HG03066 (cell line): ENCODE data around the gene PPP1R14C.

Source experiments
- ATAC-seq: cut with Tn5 transposase; IDR thresholded peaks from one replicate; pipeline ENCODE4 v1.9.1; 2021; ENCODE audit warnings: low read depth; ENCODE audit not compliant: unreplicated experiment

The PPP1R14C gene

GRCh38 chr6:150142670-150143515 lies at the start of gene PPP1R14C:
TSS of gene PPP1R14C (plus strand) at chr6:150143044. CDS start at chr6:150143193, 149 bp downstream.
- ATAC-seq = no peak

DNA sequence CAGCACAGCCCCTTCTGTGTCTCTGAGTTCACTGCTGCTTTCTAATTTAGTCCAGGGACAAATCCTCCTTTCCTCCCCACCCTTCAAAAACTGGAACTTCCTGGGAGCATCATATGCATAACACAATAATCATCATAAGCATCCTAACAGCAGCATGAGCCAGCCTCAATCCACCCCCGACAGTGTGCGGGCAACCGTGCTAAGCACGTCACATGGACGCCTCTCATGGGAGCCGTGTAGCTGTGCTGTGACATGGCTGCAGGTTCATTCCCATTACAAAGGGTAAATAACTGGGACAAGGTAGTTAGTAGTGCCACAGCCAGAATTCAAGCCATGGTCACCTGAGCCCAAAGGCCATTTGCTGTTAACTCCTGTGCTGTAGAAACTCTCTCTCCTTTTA lies 49.4 kb upstream of the PPP1R14C start:
- ATAC-seq = no peak

DNA sequence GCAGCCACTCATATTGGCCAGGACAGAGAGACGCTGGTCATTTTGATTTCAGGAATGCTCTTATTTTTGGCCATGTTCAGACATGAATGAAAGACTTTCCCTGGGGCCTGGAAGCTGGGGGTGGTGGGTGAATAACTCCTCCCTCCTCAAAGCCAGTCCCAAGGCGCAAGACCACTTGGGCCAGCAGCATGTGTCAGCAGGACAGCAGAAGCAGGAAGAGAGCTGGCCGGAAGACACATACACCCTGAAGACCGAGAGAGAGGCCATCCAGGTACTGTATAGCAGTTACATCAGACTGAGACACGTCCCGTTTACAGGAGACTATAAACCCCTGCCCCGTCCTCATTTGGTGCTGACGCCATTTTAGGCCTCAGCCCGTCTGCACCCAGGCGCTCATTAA lies 44.7 kb upstream of the PPP1R14C start:
- ATAC-seq = no peak

DNA sequence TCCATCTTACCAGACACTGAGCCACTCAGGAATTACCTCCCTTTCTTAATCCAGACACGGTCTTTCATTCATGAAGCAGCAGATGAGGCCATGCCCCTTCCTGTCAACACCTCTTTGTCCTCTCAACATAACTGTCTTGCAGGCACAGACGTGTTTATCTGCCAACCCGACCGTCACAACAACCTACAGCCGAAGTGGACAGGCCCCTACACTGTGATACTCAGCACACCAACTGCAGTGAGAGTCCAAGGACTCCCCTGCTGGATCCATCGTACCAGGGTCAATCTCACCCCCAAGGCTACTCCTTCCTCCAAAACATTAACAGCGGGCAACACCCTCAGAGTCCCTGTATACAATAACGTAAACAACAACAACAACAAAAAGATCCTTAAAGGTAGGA lies 43.3 kb upstream of the PPP1R14C start:
- ATAC-seq = no peak

GRCh38 chr6:150099953-150100352 lies 42.9 kb upstream of the PPP1R14C start:
- ATAC-seq = no peak

- no peak for ATAC-seq
Measured at GRCh38 chr6:150100745-150101144, 42.1 kb upstream of the PPP1R14C start.

GRCh38 chr6:150102750-150103270 lies 40.0 kb upstream of the PPP1R14C start:
- ATAC-seq = no peak

DNA sequence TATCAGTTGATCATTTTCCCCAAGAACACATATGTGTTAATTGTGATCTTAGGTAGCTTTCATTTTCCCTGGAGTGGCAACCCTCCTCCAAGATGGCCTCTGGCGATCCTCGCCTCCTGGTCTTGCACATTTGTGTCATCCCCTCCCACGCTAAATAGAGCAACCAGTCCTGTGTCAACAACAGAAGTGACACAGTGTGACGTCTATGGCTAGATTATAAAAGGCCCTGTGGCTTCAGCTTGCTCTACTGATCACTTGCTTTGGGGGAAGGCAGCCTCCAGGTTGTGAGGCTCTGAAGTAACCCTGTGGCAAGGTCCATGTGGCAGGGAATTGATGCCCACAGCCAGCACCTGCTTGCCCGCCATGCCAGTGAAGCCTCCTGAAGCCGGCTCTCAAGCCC lies 30.6 kb upstream of the PPP1R14C start:
- ATAC-seq = no peak

GRCh38 chr6:150115769-150116168 lies 27.1 kb upstream of the PPP1R14C start:
- ATAC-seq = no peak

DNA sequence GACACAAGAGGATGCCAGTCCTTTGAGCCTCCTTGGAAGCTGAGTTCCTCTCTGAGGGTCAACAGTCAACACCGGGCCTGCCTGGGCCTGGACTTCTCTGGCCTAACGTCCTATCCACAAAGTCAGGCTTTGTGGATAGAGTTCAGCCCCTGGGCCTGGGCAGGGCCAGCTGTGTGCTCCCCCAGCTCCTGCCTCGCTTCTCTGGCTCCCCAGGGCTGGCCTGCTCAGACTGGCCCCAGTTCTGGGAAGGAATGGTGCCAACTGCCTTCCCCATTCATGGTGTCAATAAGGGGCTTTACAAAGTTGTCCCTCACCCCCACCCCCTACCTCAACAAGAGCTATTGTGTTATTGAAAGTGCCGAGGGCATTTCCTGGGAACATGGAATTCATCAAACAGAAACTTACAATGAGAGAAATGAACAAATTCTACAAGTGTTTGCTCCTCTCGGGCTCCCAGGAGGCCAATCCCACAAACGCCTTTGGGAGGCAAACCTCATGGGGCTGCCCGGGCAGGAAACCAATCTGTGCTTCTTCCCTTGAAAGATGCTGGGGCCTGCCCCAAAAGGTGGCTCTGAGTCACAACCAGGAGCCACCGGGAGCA lies 26.5 kb upstream of the PPP1R14C start:
- no peak for ATAC-seq

DNA sequence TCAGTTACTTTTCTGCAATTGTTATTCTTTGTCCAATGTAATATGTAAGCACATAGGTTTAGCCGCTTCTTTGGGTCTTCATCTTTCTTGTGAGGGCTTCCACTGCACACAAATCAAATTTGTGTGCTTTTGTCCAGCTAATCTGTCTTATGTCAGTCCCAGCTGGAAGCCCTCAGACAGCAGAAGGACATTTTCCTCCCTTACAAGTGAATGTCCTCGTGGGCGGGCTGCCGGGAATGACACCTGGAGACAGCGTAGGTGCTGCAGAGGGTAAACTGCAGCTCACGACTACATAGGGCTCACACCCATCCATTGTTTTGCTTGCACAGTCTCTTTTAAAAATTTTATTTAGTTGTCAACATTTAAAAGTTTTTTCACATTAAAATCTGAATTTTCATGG lies 24.6 kb upstream of the PPP1R14C start:
- ATAC-seq = no peak

DNA sequence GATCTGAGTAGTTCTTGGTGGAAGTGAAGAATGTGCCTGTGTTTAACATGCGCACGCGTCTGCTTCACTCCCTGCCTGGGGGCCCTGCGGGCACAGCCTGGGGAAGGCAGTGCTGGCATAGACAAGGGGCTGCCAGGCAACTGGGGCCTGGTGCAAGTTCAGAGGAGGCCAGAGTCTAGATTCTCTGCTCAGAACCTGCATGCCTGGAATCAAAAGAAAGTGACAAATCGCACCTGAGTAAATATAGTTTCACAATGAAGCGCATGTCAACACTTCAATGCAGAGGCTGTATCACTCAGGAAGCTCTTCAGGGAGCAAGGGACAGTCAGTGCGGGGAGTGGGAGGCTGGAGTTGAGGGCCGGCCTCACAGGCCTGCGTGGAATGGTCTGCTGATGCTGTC lies 24.2 kb upstream of the PPP1R14C start:
- ATAC-seq = no peak

DNA sequence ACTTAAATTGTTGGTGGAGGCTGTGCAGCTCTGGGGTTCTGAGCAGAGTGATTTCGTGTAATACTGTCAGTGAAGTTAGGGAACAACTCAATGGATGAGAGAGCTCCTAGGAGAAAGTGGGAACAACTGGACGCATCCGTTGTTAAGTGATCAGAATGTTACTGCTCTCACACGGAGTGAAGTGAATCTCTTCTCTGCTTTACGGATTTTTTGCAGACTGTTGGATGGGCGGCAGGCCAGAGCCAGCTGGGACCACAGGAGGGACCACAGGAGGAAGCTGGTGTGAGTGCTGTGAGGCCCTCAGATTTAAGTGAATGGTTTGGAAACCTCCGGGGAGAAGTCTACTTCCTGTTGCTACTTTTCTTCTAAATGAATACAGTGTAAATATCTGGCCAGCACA lies 23.7 kb upstream of the PPP1R14C start:
- ATAC-seq = no peak

- ATAC-seq = no peak
Measured at GRCh38 chr6:150123645-150124044, 19.2 kb upstream of the PPP1R14C start.

- ATAC-seq = no peak
Measured at GRCh38 chr6:150124235-150124634, 18.6 kb upstream of the PPP1R14C start.

GRCh38 chr6:150126641-150127291 lies 16.1 kb upstream of the PPP1R14C start:
- ATAC-seq = no peak

DNA sequence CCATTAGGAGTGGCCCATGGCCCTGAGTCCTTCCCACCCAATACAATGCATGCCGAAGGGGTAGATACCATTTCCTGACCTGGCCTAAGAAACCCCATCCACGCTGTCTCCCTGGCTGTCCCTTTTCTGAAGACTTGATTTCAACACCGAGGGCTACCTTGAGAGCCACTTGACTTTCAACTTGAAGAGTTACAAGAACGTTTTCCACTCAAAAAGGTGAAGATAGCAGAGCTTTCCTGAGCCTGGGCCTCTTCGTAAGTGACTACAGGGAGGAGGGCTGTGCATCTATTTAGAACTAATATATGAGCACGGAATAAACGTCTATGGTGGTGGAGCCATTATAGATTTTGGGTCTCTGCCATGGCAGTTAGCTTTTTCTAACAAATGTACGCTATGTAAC lies 14.4 kb upstream of the PPP1R14C start:
- ATAC-seq = no peak

DNA sequence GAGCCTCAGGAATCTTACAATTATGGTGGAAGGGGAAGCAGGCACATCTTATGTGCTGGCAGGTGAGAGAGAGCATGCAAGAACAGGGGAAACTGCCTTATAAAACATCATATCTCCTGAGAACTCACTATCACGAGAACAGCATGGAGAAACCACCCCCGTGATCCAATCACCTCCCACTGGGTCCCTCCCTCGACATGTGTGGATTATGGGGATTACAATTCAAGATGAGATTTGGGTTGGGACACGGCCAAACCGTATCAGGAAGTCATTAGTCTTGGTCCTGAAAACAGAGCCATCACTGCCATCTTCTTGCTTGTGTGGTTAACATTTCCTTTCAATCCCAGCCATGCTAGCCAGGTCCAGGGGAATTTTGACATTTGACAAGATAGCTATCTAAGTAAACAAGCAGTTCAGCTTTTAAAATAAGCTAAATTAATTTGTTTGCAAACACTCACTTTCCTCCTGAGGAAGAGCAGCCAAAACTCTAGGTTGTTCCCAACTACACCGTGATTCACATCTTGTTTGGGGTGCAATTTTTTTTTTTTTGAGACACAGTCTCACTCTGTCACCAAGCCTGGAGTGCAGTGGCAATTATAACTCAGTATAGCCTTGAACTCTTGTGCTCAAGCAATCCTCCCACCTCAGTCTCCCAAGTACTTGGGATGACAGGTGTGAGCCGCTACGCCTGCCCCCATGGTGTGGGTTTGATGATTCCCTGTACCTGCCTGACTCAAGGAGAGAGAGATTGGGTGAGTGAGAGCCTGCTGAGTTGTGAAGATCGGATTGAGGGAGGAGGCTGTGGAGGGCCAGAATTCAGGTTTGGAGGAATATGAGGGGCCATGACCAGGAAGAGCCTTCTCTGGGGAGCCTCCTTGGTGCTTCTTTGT lies 13.0 kb upstream of the PPP1R14C start:
- ATAC-seq = no peak

DNA sequence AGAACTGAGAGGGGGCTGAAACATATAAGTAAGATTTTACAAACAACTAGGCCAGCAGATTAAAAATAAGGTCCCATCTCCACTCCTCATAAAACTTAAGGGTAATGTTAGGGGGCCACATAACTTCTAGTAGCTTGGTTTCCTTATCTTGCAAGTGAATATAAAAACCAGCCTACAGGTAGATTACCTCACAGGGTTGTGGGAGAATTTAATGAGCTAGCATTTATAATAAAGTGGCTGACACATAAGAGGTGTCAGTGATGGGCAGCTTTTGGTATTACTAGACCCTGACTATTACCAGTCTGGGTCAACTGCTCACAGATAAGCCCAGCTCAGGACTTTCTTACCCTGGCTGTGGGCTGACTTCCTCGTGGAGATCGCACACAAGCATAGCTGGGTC lies 9.2 kb upstream of the PPP1R14C start:
- no peak for ATAC-seq

DNA sequence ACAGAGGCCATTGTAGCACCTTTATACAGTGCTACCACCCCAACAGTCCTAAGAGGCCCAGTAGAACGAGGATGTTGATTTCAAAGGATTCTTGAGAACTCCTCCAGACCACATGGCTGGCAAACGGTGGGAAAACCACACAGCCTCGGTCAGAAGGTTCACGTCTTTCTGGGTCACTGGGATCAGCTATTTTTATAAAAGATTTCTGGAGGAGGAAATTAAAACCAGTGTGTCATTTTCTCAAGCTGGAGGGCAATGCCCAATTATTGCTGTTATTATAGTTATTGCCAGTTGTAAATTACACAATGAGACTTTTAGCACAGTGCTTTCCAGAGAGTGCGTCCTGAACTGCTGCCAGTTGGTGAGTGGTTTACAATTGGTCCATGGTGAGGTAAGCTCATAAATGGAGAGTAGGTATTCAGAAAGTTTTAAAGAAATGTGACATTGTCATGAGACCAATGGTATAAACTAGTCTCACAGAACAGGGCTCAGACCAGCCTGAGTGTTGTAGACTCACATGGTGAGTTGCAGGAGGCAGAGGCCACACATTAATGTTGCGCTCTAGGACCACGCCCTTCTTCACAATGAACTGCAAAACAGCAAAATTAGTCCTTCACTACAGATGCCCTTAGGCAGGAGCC lies 8.4 kb upstream of the PPP1R14C start:
- no peak for ATAC-seq
